NCI-H2029 (cell line): ENCODE results near the gene AFAP1.
A peak's percentile ranks its signal among the peaks of the same experiment; 100 is the strongest.

Experiments used
- DNase-seq: peaks from one replicate; lab custom pipeline; 2025; lab: John Stamatoyannopoulos, UW

AFAP1 gene

DNA sequence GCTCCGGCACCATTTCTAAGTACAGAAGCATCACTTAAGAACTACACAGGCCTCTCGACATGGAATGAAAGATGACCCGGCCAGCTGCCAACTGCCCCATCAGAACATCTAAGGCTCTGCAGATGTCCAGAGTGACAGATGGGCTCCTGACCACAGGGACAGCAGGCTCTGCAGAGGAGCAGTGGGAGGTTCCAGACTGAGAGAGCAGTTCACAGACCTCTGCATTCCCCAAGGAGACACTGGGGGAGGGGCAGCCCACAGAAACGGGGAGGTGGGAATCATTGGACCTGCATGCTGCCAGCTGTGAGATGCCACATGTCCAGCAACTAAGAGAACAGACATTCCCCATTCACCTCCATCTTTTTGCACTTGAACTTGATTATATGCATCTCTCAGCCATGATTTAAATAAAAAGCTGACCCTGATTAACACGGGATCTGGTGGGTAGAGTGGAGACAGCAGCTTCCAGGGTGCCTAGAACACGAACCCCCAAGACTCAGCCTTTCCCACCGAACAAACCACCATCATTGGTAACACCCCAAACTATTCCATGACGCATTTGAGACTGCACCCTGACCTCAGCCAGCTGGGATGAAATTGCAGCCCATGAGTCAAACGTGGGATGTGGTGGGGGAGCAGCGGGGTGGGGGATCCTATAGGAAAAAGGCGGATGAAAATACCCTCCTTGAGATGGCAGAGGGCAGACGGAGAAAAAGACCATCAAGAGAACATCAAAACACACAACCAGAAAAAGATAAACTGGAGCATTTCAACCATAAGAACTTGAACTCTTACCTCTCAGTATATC lies 47.2 kb downstream of the AFAP1 start:
- DNase-seq, result no peak

DNA sequence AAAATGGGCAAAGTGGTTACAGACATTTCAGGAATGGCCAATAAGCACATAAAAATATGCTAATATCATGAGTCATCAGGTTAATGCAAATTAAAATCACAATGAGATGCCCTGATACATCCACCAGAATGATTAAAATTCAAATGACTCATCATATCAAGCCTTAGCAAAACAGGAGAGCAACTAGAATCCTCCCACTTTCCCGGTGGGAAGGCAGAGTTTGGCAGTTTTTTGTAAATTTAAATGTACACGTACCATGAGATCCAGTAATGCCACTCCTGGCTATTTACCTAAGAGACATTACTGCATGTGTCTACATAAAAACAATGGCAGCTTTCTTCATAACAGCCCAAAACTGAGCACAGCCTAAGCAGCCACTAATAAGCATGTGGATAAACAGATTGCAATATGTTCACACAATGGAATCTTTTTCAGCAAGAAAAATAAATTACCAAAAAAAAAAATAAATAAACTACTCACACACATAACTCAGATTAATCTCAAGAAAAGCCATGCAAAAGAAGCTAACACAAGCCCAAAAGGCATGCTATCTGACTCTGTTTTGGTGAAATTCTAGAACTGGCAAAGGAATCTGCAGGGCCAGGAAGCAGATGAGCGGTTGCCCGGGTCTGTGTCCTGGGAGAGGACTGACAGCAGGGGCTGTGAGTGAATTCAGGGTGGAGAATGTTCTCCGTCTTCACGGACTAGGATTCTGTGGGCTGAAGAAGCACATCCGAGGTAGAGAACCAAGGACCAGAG lies 48.8 kb downstream of the AFAP1 start:
- peak; percentile 24 for DNase-seq

DNA sequence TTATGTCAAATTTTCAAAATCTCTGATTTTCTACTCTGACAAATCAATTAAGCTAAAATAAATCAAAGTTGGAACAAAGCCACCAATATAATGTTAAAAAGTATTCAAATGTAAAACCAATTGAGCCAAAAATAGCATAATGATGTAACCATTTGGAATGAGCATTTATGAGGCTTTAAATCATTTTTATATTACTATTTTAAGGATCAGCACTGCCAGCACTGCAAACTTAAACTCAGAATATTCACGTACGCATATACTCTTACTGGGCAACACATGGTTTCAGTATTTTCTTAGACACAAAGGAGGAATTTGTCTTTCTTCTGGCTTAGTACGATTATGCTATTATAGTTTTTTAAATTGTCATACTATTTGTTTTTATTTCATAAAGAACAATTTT lies 52.2 kb downstream of the AFAP1 start:
- DNase-seq, result no peak

DNA sequence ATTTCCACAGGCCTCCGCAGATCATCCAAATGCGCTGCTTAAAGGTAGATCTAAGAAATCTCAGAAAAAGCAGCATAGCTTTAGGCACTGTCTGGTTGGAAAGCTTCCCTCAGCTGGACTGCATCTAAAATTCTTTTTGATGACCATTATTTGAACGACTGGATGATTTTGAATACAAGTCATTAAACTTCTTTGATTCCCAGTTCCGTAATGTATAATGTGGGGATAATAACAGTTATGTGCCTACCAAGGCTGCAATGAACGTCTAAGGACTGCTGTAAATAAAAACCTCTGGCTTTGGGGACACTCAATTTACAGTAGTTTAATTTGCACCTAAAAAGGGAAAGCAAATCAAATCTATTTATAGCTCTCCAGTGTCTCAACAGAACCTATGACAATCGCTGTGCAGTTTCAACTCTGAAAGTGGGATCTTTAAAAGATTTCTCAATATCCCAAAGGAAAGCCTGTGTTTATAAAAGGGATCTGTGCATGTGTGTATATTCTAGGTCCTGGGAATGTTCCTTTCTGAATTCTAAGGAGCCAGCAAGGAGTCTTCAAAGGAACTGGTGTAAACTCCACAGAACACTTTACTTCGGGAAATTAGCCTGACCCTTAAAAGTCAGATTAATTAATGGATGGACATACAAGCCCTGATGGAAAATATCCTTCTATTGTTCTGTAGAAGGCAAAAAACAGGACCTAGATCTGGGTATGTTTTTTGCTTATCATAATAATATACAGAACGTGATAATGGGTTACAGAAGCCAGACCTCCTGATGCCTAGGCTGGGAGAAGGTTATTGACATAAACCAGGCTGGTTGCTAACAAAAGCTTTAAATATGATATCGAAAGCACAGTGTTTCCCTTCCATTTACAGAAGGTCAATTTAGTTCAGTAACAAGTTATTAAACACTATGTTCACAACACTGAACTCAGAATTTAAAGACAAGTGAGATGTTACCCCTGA lies 53.4 kb downstream of the AFAP1 start:
- no peak for DNase-seq

DNA sequence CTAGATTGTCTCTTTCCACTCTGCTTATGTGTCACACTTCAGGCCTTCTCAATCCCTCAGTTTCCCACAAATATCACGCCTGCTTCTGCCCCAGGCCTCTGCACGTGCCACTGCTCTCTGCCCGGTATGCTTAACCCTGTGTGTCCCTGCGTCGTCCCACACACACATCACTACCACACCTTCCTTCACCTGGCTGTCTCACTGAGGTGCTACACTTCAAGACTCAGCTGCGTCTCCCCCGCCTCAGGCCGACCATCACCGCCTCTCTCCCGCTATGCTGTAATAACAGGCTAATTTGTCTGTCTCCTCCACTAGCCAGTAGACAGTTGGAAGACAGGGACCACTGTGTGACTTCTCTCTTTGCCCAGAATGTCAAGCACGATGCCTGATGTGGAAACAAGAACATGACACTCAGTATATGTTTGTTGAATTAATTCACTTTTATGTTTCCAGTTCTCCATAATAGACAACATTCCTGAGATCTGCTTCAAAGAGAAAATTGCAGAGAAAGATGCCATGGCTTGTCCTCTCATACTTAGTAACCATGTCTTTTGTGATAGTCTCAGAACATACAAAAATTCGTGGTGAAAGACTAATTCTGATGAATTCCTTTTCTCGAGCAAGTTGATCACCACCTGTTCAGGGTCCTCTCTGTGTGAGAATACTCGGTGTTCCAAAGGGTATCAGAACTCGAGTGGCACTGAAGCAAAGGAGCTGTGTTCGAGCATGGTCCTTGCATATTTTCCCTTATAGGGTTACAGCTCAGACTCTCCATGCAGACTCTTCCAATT lies 54.2 kb downstream of the AFAP1 start:
- no peak for DNase-seq

DNA sequence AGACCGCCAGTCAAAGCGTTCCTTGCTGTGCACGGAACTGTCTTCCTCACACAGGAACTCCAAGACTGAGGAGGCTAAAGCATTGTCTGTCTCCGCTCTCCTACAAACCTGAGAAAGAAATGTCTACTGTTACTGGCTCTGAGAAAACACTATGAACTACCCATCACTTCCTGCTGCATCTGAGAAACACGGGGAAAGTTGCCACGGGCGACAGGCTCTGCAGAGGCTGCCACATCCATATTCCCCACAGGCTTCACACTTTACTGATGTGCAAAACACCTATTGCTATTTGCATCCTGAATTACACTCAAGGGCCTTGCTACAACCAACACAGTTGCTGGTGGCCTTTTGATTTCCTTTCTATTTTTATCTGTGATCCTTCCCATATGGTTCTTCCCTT lies 59.0 kb downstream of the AFAP1 start:
- DNase-seq, result no peak

DNA sequence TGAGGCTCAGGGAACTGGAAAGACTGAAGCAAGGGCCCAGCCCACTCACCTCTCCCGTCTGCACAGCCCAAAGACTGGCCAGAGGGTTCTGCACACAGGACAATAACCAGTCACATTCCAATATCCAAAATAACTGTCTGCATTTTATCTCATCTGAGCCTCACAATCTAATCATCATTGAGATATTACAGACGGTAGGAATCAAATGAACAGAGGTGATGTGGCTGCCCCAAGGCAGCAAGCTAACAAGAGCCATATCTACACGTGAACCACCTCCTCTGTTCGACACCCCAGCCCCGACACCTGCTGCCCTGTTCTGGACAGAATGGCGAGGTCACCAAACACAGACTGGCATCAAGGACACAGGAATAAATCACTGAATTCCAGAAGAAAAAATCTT lies 60.5 kb downstream of the AFAP1 start:
- no peak for DNase-seq

DNA sequence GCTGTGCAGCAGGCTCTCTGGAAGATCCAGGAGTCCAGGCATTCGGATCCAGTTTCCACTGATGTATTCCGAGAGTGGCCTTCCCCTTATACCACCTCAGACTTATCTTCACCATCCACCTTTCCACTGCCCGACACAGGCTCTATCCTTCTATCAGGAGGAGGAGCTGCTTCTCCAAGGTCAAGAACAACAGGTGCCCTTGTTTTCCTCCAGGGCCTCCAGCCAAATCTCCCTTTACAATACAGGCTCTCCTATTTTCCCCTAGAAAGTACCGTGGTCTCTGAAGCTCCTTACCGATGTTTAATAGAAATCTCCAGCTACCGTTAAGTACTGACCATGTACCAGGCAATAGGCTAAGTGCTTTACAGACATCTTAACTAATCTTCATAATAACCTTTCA lies 61.3 kb downstream of the AFAP1 start:
- no peak for DNase-seq

DNA sequence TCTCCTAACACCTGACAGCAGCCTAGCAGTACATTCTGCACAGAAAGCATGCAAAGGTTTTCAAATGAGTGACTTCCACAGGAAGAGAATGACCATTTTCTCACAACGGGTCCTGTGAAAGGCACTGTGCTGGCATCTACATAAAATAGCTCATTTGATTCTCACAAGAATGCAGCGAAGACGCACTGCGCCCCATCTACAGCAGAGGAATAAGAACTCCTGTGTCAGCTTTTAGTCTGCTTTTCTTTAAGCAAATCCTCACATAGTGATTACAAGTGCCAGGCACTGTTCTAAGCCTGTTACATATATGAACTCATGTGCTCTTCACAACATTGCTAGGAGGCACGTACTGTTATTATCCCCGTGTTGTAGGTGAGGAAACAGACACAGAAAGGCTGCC lies 62.5 kb downstream of the AFAP1 start:
- DNase-seq, result no peak

DNA sequence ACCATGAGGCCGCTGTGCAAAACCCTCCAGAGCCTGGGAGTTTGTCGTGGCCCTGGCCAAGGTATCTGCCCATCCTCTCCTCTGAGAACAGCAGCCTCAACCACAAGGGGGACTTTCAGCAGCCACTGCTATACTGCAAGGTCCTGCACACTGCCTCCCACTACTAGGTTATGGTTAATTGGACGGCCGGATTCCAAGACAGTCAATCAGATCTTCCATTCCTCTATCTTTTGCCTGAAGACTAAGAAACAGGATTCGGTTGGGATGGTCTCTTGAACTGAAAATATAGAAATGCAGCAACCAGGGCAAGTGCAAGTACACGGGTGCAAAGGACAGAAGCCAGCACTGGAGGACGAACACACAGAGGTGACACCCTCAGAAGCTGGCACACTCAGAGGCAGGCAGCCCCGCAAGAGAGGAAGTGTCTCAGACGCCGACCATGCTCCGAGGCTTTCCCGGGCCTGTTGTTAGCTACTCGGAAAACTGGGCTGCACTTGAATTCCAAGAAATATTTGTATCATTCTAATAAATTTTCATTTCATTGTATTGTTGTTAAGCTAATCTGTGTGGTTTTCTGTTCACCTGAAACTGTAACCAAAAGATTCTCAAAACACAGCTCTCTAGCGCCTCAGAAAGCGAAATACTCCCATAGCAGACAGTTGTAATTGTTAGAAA lies 63.3 kb downstream of the AFAP1 start:
- no peak for DNase-seq

DNA sequence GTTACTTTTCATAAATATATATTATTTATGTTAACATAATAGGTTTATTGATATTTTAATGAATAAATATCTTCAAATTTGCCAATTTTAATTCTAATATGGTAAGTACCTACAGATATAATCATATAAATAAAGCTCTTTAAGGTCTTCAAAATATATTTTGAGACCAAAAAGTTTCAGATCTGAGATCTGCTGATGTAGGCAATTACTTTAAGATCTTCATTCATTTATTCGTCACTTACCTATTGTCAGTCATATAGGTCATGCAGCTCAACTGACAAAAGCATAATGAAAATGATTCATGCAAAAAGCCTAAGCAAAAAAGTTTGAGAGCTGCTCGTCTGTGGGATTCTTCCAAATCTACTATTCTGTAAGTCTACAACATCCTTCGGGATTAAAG lies 64.8 kb downstream of the AFAP1 start:
- no peak for DNase-seq

DNA sequence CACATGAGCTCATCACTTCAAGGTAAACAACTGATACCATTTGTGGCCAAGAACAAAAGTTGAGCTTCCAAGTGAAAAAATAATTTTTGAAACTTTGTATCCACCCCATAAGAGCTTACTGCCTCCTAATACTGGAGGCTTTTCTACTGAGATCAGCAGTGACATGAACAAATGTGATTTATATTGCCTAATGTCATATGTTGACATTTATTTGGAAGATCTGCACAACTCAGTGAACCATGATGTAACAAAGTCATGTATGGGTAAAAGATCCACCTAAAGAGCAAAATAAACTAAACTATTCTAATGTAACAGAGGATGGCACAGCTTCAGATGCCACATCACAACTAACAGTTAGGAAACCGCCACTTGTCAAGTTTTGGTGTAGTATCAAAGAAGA lies 65.8 kb downstream of the AFAP1 start:
- DNase-seq, result no peak

DNA sequence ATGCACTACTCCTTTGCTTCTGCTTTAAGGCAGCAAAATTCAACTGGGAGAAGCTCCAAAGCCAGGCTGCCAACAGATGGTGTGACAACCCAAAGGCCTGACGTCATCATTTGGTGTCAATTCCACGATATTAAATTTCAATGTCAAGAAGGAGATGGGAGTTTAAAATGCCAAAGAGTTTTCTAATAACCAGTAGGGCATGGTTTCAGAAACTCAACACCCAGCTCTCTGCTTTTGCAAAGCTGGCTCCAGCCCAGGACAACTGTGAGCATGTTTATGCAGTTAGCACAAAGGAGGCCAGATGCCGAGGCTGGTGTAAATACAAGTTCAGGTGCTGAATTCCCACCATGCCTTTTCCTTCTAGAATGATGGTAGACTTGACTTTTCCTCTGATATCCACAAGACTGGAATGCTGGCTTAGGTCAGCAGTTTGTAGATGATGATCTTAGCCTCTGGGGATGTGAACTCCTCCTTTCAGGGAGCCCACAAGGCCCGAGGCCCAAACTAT lies 67.3 kb downstream of the AFAP1 start:
- DNase-seq, result peak; percentile 90

DNA sequence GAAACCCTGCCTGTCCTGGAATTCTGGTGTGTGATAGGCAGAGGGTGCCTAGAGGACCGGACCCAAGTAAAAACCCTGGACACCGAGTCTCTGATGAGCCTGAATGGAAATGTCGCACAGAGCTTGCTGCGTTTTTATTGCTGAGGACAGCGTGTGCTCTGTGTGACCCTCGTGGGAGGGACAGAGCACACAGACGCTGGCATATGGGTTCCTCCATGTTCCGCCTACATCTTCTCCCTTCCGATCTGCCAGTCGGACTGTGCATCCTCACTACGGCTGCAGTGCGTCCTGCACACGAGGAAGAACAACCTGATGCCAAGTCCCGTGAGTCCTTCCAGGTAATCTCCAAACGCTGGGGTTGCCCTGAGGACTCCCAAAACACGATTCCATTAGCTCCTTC lies 68.3 kb downstream of the AFAP1 start:
- no peak for DNase-seq

DNA sequence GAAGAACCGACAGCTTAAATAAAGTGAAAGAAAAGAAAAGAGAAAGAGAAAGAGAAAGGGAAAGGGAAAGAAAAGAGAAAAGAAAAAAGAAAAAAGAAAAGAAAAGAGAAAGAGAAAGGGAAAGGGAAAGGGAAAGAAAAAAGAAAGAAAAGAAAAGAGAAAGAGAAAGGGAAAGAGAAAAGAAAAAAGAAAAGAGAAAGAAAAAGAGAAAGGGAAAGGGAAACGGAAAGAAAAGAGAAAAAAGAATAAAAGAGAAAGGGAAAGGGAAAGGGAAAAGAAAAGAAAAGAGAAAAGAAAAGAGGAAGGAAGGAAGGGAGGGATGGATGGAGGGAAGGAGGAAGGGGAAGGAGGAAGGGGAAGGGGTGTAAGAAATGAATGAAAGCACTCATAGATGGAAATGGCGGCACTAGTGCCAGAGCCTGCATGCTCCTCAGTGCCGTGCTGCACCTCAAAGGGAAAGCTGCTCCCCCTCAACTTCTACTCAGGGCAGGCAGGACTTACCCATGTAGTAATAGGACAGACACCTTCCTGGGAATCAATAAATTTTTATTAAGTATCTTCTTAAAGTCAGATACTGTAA lies 70.7 kb downstream of the AFAP1 start:
- DNase-seq, result no peak

DNA sequence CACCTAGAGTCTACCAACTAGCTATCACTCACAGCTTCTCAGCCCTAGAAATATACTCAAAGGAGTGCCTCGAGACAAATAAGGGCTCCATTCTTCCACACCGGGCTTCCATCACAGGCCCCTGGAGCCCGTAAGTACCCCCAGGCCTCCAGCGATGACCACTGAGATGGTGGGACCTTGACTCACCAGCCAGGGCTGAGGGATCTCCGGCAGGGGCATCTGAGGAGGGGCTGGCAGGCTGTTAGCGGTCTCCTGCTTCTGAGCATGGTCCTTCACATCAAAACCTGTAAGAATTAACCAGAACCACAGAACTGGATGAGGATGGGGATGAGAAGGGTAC lies 71.3 kb downstream of the AFAP1 start:
- no peak for DNase-seq

DNA sequence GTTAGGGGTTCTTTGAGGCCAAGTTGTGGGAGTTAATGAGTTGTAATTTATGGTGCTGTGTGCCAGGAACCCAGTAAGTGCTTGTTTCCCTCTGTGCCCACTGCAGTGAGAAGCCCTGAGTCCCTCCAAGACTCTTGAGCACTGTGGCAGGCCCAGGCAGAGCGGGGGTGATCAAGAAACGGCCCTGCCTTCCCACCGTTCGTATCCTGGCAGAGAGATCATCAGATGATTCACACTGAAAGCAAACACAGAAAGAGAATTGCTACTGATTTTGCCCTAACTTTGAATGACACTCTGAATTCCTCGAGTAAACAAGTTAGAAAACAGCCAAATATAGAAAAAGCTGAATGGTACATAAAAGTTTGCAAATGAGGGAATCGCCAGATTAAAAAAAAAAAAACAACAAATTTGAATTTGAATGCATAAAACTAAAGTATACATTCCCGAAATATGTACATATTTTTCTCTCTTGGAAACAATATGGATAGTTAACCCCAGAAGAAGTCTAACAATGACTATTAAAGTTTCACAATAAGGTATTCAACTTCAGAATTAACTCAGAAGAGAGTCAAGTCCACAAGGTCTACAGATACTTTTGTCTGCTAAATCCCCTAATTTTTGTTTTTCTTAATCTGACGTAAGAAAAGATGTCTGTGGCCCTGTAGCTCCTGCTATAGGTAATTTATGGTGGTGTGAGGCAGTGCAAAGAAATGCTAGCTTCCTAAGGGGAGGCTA lies 71.8 kb downstream of the AFAP1 start:
- DNase-seq, result no peak

DNA sequence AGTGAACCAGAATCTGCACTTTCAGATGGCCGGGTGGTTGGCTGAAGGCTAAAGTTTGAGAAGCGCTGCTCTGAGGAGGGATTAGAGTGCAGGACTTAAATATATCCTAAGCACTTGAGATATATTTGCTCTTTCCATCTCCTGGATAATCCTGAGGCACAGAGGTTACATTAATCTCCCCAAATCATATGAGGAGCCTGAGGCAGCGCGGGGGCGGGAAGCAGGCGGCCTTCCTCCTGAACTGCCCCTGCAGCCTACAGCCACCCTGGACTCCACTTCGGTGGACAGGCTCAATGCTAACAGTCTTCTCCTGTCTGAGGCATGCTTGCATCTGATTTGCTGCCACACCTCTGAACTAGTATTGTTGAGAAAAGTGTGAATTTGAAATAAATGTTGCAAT lies 72.5 kb downstream of the AFAP1 start:
- DNase-seq, result no peak

DNA sequence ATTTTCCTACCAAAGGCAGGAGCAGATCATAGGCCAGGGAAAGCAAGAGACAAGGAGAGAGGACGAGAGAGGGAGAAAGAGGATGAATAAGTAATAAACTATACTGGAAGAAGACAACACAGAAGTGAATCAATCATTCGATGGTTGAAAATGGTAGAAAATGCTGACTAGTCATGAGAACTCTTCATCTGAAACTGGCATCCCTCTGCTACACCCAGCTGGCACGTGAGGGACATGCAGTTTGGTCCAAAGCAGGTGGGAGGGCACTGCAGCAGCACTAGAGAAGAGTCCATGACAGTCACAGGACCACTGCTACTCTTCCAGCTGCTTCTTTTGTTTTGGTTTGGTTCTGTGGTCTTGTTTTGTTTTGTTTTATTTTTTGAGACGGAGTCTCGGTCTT lies 74.1 kb downstream of the AFAP1 start:
- DNase-seq, result no peak

DNA sequence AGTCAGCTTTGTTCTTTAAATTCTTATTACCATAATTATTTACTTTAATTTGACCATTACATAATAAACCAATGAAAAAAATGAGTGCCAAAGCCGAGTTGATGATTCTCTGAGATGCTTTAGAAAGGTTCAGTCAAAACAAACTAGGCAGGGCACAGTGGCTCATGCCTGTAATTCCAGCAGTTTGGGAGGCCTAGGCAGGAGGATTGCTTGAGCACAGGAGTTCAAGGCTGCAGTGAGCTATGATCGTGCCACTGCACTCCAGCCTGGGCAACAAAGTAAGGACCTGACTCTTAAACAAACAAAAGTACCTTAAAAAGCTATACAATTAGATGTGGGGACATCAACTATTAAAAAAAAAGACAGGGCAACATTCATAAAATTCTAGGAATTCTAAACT lies 75.0 kb downstream of the AFAP1 start:
- DNase-seq, result no peak
